IMR-90 (cell line): ENCODE results near the gene ADGRV1. TPM values are rescaled to one million over a fixed set of nuclear protein-coding genes. Genes with fewer than 3 reads are reported as not detected.

ENCODE experiments used
- ATAC-seq: fragments of 200-7000 bp; cut with Tn5 transposase; 2 replicates; pipeline ENCODE4 v1.9.1; 2020; ENCODE audit warnings: low read depth, mild to moderate bottlenecking, moderate library complexity
- BruUV-seq: library from RNA; stranded (reverse); fragments of 400-500 nt; replicated peaks from 2 replicates; lab custom pipeline; 2021; lab: Mats Ljungman, UMichigan
- CTCF ChIA-PET: fragments of 300-600 bp; formaldehyde crosslinking; extraction: SDS; loops from one replicate; lab custom pipeline; 2021; ENCODE audit warnings: antibody characterized with exemption; lab: Yijun Ruan, JAX
- POLR2A ChIA-PET: fragments of 300-600 bp; sonication (Branson Sonifier 250); formaldehyde crosslinking; loops from one replicate; lab custom pipeline; 2022; ENCODE audit warnings: antibody characterized with exemption; ENCODE audit not compliant: unreplicated experiment; lab: Charles Lee
- DNase-seq: peaks from one replicate; pipeline ENCODE4 v3.0.0; 2013
- H2AFZ ChIP-seq: replicated peaks from 2 replicates; pipeline ENCODE3; 2013; ENCODE audit warnings: low read length, mild to moderate bottlenecking; ENCODE audit not compliant: poor library complexity
- H2AK5ac ChIP-seq: 2 replicates; pipeline ENCODE4 v1.6.1; 2013; ENCODE audit warnings: low read depth, low read length, inconsistent platforms
- H2AK9ac ChIP-seq: replicated peaks from 2 replicates; pipeline ENCODE3; 2013; ENCODE audit warnings: mild to moderate bottlenecking, low read depth, low read length, moderate library complexity; ENCODE audit not compliant: poor library complexity
- H2BK120ac ChIP-seq: 2 replicates; pipeline ENCODE4 v1.6.1; 2013; ENCODE audit warnings: low read depth, low read length, inconsistent platforms
- H2BK15ac ChIP-seq: 3 replicates; pipeline ENCODE4 v1.6.1; 2013; ENCODE audit warnings: low read depth, low read length, inconsistent platforms
- H2BK20ac ChIP-seq: 2 replicates; pipeline ENCODE4 v1.6.1; 2013; ENCODE audit warnings: low read depth, mild to moderate bottlenecking, inconsistent platforms, low read length, moderate library complexity
- H2BK5ac ChIP-seq: 2 replicates; pipeline ENCODE4 v1.6.1; 2013; ENCODE audit warnings: mild to moderate bottlenecking, low read depth, low read length, inconsistent platforms; ENCODE audit not compliant: poor library complexity, severe bottlenecking
- H3K14ac ChIP-seq: replicated peaks from 2 replicates; pipeline ENCODE4 v1.6.1; 2013; ENCODE audit warnings: low read depth, low read length, inconsistent platforms
- H3K18ac ChIP-seq: 2 replicates; pipeline ENCODE4 v1.6.1; 2013; ENCODE audit warnings: low read depth, low read length, control low read depth
- H3K23ac ChIP-seq: 2 replicates; pipeline ENCODE4 v1.6.1; 2013; ENCODE audit warnings: low read depth, low read length, inconsistent platforms
- H3K27ac ChIP-seq: 2 replicates; pipeline ENCODE4 v1.5.1; 2013; ENCODE audit warnings: mild to moderate bottlenecking, control low read depth, low read length; ENCODE audit not compliant: insufficient read depth
- H3K27me3 ChIP-seq: 2 replicates; pipeline ENCODE4 v1.6.1; 2013; ENCODE audit warnings: low read length; ENCODE audit not compliant: control insufficient read depth, insufficient read depth
- H3K36me3 ChIP-seq: 2 replicates; pipeline ENCODE4 v1.6.1; 2013; ENCODE audit warnings: low read length, mixed read lengths; ENCODE audit not compliant: control insufficient read depth, insufficient read depth
- H3K4ac ChIP-seq: 2 replicates; pipeline ENCODE4 v1.6.1; 2013; ENCODE audit warnings: low read depth, low read length, inconsistent platforms
- H3K4me1 ChIP-seq: 2 replicates; pipeline ENCODE4 v1.6.1; 2013; ENCODE audit warnings: low read length, mixed read lengths; ENCODE audit not compliant: control insufficient read depth, insufficient read depth
- H3K4me2 ChIP-seq: 2 replicates; pipeline ENCODE4 v1.6.1; 2013; ENCODE audit warnings: low read depth, mild to moderate bottlenecking, control low read depth, low read length, moderate library complexity
- H3K4me3 ChIP-seq: 2 replicates; pipeline ENCODE4 v1.5.1; 2013; ENCODE audit warnings: low read depth, mild to moderate bottlenecking, control low read depth, low read length, moderate library complexity; ENCODE audit not compliant: insufficient read depth
- H3K56ac ChIP-seq: 2 replicates; pipeline ENCODE4 v1.6.1; 2013; ENCODE audit warnings: low read length, inconsistent platforms; ENCODE audit not compliant: insufficient read depth; ENCODE audit errors: extremely low read depth
- H3K79me1 ChIP-seq, 2 experiments: 2 replicates each; pipeline ENCODE4 v1.6.1; 2013; ENCODE audit warnings: low read length in 2 of 2, inconsistent platforms in 1 of 2, low read depth in 1 of 2
- H3K9ac ChIP-seq: 2 replicates; pipeline ENCODE4 v1.6.1; 2013; ENCODE audit warnings: low read depth, low read length, control low read depth
- H3K9me1 ChIP-seq: 2 replicates; pipeline ENCODE4 v1.6.1; 2013; ENCODE audit warnings: low read length, inconsistent platforms; ENCODE audit not compliant: insufficient read depth
- H3K9me3 ChIP-seq: 2 replicates; pipeline ENCODE4 v1.6.1; 2013; ENCODE audit warnings: low read length; ENCODE audit not compliant: control insufficient read depth, insufficient read depth
- H4K20me1 ChIP-seq: 2 replicates; pipeline ENCODE4 v1.6.1; 2013; ENCODE audit warnings: low read length, inconsistent platforms; ENCODE audit not compliant: insufficient read depth
- H4K5ac ChIP-seq: 2 replicates; pipeline ENCODE4 v1.6.1; 2013; ENCODE audit warnings: mild to moderate bottlenecking, low read depth, low read length, control low read depth
- H4K8ac ChIP-seq, 2 experiments: 2 replicates each; pipeline ENCODE4 v1.6.1; 2013; ENCODE audit warnings: low read depth in 2 of 2, low read length in 2 of 2, control low read depth in 1 of 2, inconsistent platforms in 1 of 2
- H4K91ac ChIP-seq: 2 replicates; pipeline ENCODE4 v1.6.1; 2013; ENCODE audit warnings: low read depth, low read length, inconsistent platforms; ENCODE audit not compliant: insufficient read depth
- BHLHE40 ChIP-seq: fragments of 150-350 bp; IDR thresholded peaks from 2 replicates; pipeline ENCODE4 v1.6.1; 2016; ENCODE audit warnings: mild to moderate bottlenecking, low read depth, low read length
- CHD1 ChIP-seq: IDR thresholded peaks from 2 replicates; pipeline ENCODE4 v1.6.1; 2012; ENCODE audit warnings: low read depth, low read length, improper control_type of control experiment
- WGBS, 2 experiments: methylation state at CpG; one replicate each; pipeline versions ENCODE4 v1.1.5 to v1.1.7; 2013; ENCODE audit warnings: missing lambda C conversion rate in 2 of 2; ENCODE audit not compliant: insufficient read length in 1 of 2; ENCODE audit errors: extremely low coverage in 2 of 2; 5-methylcytosine and 5-hydroxymethylcytosine counted together
- dilution Hi-C: fragments of 300-500 bp; cut with HindIII; formaldehyde crosslinking; loops from one replicate; pipeline ENCODE4 v1.14.3; 2018; ENCODE audit warnings: low sequenced_read_pairs; ENCODE audit not compliant: unreplicated experiment
- in situ Hi-C: fragments of 300-500 bp; cut with MboI; formaldehyde crosslinking; loops from 3 replicates; pipeline ENCODE4 v1.14.3; 2019; ENCODE audit warnings: low sequenced_read_pairs, inconsistent platforms, mixed read lengths
- intact Hi-C: fragments of 100-400 bp; cut with micrococcal nuclease; formaldehyde crosslinking; loops from 2 replicates; pipeline ENCODE4 v1.10.0; 2022
- polyA plus RNA-seq, 3 experiments: library from polyadenylated mRNA; depleted of rRNA; stranded (reverse); fragments of >200 nt; gene quantifications; 2 replicates each; pipeline ENCODE4 v1.2.3, GENCODE V29; 2012; ENCODE audit warnings: low replicate concordance in 1 of 3
- total RNA-seq: library from RNA; depleted of rRNA; stranded (reverse); fragments of >200 nt; gene quantifications from 2 replicates; pipeline ENCODE4 v1.2.3, GENCODE V29; 2012

Gene ADGRV1
- total and polyA plus RNA-seq, 2 of the 4 experiments (the other 2 are of a cell fraction) = under 0.01 TPM; not detected in 1

DNA sequence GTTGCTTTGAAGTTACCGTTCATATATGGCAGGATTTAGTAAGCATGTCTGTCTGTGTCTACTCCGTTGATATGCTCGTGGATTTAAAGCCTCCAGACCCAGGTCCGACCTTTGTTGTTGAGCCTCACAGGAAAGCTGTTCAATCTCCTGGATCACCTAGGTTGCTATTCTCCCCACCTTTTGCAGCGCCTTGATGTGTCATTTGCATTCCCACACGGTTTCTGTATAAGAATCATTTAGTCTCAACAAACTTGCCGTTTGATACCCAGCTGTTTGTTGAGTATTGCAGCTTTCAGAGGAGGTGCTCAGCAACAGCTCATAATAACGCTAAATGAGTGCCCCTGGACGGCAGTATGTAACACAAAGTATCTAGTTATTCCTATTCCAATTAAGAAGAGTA, 1.2 kb upstream of the ADGRV1 start:
- no peak overlapping the region for H3K23ac ChIP-seq

More for the DNA sequence above, 1.2 kb upstream of the ADGRV1 start:
- intact Hi-C loops = no loop called here
- H3K36me3 ChIP-seq = no peaks in the 10 kb centered on the region
- no peaks in the 10 kb centered on the region for H4K20me1 ChIP-seq
- POLR2A ChIA-PET = no interaction called here
- H2BK5ac ChIP-seq = no peak overlapping the region
- no peak overlapping the region for H3K56ac ChIP-seq
- TF ChIP-seq BHLHE40 (no peak), CHD1 (no peak)
- WGBS, 2 experiments = 0% methylated on average over 1 of the region's 9 CpGs; no CpG with 5 or more reads in 1 of the 2 experiments
- H3K9me3 ChIP-seq = no peaks in the 10 kb centered on the region
- dilution Hi-C loops = no loop called here
- no peak overlapping the region for H3K27ac ChIP-seq
- H3K9me1 ChIP-seq = no peaks in the 10 kb centered on the region
- no peak overlapping the region for H3K18ac ChIP-seq
- no peak overlapping the region for H3K9ac ChIP-seq
- H4K5ac ChIP-seq = no peak overlapping the region
- H3K4me3 ChIP-seq = no peak overlapping the region
- CTCF ChIA-PET = no interaction called here
- no peaks in the 10 kb centered on the region for H3K4me1 ChIP-seq
- no peak overlapping the region for H2AFZ ChIP-seq
- no peak overlapping the region for H2AK5ac ChIP-seq
- H2BK15ac ChIP-seq = no peak overlapping the region
- peaks cover 27% of the 10 kb centered on the region for H3K27me3 ChIP-seq
- in situ Hi-C loops = no loop called here
- no peak overlapping the region for H3K4ac ChIP-seq
- DNase-seq = no peak
- no peak overlapping the region for H4K91ac ChIP-seq
- H3K4me2 ChIP-seq = no peak overlapping the region
- no peak overlapping the region for H3K14ac ChIP-seq
- H4K8ac ChIP-seq = no peak overlapping the region
- no peak overlapping the region for H2BK20ac ChIP-seq
- no peak overlapping the region for H2AK9ac ChIP-seq
- no peaks in the 10 kb centered on the region for H3K79me1 ChIP-seq
- no peak for ATAC-seq
- no peak overlapping the region for H2BK120ac ChIP-seq
- BruUV-seq = no TSS peak
